ENCODE results near the gene SLC26A1.
A peak's percentile ranks its signal among the peaks of the same experiment; 100 is the strongest.

SLC26A1 gene

GRCh38 chr4:1039493-1040343, 46.5 kb upstream of the SLC26A1 start:
- TF ChIP-seq, protein P1, sequence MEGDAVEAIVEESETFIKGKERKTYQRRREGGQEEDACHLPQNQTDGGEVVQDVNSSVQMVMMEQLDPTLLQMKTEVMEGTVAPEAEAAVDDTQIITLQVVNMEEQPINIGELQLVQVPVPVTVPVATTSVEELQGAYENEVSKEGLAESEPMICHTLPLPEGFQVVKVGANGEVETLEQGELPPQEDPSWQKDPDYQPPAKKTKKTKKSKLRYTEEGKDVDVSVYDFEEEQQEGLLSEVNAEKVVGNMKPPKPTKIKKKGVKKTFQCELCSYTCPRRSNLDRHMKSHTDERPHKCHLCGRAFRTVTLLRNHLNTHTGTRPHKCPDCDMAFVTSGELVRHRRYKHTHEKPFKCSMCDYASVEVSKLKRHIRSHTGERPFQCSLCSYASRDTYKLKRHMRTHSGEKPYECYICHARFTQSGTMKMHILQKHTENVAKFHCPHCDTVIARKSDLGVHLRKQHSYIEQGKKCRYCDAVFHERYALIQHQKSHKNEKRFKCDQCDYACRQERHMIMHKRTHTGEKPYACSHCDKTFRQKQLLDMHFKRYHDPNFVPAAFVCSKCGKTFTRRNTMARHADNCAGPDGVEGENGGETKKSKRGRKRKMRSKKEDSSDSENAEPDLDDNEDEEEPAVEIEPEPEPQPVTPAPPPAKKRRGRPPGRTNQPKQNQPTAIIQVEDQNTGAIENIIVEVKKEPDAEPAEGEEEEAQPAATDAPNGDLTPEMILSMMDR (conservative IDR thresholded peaks at IDR 0.05; ENCODE audit: low read depth, low read length) = no peak
- no peak overlapping the region for H3K4me3 ChIP-seq (ENCODE audit: low read length)
- no peak for DNase-seq (ENCODE audit: low read depth)

DNA sequence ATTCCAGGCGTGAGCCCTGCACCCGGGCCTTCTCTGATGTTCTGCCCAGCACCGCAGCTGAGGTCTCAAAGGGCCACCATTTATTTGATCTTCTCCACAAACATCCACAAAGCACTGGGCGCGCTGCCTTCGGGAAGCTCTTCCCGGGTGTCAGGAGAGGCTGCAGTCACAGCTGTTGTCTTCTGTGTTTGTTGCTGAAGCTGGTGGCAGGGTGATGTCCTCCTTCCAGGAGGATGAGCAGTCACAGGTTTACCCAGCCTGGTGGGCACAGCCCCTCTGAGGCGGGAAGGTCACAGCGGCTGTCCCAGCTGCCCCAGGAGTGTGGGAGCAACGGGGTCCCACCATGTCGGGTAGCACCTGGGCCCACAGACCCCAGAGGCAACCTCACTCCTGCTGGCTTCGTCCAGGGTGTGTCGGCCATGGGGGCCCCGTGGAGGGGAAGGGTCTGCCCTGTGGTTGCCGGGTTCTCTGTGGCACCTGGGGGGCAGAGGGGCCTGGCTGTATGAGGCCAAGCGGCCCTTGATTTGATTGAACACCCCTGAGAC, 45.8 kb upstream of the SLC26A1 start:
- H3K4me3 ChIP-seq (ENCODE audit: low read length) = no peak overlapping the region
- DNase-seq (ENCODE audit: low read depth) = no peak
- TF ChIP-seq, protein P1 (conservative IDR thresholded peaks at IDR 0.05; ENCODE audit: low read depth, low read length) = no peak

GRCh38 chr4:1036976-1037810, 44.0 kb upstream of the SLC26A1 start:
- TF ChIP-seq, protein P1 (conservative IDR thresholded peaks at IDR 0.05; ENCODE audit: low read depth, low read length) = no peak
- H3K4me3 ChIP-seq (ENCODE audit: low read length) = no peak overlapping the region
- DNase-seq (ENCODE audit: low read depth) = no peak

DNA sequence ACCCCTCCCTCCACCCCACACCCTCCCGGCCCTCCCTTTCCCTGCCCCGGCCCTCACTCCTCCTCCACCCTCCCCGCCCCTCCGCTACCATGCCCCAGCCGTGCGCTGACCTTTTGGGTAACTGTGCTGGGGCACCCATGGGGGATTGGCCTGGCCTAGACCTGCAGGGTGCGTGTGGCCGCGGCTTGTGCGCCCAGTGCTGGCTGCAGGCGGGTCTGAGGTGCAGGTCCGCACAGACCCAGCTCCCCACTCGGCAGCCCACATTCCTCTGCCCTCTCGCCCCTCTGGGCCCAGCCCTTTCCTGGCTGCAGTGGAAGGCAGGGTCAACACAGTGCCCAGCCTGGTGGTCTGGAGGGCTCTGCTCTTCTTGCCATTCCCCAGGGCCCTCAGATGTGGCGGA, 42.9 kb upstream of the SLC26A1 start:
- H3K4me3 ChIP-seq (ENCODE audit: low read length) = no peak overlapping the region
- TF ChIP-seq, protein P1 (conservative IDR thresholded peaks at IDR 0.05; ENCODE audit: low read depth, low read length) = no peak
- DNase-seq (ENCODE audit: low read depth) = no peak

DNA sequence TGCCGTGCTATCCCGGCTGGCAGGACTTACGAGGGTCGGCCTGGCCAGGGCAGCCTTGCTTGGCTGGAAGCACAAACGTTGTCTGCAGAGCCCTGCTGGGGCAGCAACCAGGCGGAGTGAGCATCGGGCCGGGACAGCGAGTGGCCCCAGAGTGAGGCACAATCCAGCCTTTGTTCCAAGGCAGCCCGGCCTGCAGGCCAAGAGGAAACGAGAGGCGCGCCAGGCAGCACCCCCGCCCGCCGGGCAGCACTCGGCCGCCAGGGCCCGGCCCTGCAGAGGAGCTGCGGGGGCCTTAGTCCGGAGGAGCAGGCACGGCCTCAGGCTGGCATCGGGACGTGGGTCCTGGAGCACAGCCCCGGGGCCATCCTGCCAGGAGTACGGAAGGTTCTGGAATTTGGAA, 42.3 kb upstream of the SLC26A1 start:
- no peak for DNase-seq (ENCODE audit: low read depth)
- TF ChIP-seq, protein P1 (conservative IDR thresholded peaks at IDR 0.05; ENCODE audit: low read depth, low read length) = no peak
- no peak overlapping the region for H3K4me3 ChIP-seq (ENCODE audit: low read length)

GRCh38 chr4:1033840-1034551, 40.8 kb upstream of the SLC26A1 start:
- peak overlapping the region; percentile 14 for H3K4me3 ChIP-seq (ENCODE audit: low read length)
- peak; percentile 71 for DNase-seq (ENCODE audit: low read depth)
- TF ChIP-seq, protein P1 (conservative IDR thresholded peaks at IDR 0.05; ENCODE audit: low read depth, low read length) = no peak
